Measurements from ENCODE around the gene MKRN2.
"Not testable (repeated sequence)": the region's sequence is repeated elsewhere in the genome, so short reads cannot be mapped to it uniquely, and the experiment has no call there.

Gene MKRN2

DNA sequence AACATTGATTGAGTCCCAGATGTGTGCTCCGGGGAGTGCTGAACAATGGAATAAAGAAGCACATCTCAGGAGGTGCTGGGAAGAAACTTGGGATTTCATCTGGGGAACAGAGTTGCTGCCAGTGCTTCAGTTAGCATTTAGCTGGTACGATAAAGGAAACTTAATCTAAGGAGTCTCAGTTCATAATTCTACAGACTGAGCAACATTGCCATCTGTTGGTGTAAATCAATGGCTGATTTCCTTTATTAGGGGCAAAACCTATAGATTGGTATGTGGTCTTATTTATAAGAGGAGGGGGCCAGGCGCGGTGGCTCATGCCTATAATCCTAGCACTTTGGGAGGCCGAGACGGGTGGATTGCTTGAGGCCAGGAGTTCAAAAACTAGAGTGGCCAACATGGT is 20.5 kb upstream of the MKRN2 start:
- TF ChIP-seq, protein P1, sequence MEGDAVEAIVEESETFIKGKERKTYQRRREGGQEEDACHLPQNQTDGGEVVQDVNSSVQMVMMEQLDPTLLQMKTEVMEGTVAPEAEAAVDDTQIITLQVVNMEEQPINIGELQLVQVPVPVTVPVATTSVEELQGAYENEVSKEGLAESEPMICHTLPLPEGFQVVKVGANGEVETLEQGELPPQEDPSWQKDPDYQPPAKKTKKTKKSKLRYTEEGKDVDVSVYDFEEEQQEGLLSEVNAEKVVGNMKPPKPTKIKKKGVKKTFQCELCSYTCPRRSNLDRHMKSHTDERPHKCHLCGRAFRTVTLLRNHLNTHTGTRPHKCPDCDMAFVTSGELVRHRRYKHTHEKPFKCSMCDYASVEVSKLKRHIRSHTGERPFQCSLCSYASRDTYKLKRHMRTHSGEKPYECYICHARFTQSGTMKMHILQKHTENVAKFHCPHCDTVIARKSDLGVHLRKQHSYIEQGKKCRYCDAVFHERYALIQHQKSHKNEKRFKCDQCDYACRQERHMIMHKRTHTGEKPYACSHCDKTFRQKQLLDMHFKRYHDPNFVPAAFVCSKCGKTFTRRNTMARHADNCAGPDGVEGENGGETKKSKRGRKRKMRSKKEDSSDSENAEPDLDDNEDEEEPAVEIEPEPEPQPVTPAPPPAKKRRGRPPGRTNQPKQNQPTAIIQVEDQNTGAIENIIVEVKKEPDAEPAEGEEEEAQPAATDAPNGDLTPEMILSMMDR (IDR thresholded peaks at IDR 0.05; ENCODE audit: low read depth, low read length) = no peak
- H3K4me3 ChIP-seq (ENCODE audit: low read depth, low read length) = no peak overlapping the region

DNA sequence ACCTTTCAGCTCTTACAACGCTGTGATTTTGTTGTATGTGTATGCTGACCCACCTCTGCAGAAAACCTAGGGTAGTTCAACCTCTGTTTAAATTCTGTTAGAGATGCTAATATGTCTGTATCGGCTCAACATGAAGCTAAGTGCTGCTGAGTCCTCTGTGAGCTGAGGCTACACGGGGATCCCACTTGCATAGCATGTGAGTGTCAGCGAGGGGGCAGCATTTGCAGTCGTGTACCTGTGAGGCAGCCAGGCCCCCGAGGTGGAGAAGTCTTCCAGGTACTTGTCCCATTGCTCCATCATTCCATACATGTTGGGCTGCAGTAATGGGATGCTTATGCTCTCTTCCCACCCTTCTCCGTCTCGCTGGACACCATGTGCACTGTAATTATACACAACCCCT is 15.3 kb upstream of the MKRN2 start:
- TF ChIP-seq, protein P1 (IDR thresholded peaks at IDR 0.05; ENCODE audit: low read depth, low read length) = no peak

DNA sequence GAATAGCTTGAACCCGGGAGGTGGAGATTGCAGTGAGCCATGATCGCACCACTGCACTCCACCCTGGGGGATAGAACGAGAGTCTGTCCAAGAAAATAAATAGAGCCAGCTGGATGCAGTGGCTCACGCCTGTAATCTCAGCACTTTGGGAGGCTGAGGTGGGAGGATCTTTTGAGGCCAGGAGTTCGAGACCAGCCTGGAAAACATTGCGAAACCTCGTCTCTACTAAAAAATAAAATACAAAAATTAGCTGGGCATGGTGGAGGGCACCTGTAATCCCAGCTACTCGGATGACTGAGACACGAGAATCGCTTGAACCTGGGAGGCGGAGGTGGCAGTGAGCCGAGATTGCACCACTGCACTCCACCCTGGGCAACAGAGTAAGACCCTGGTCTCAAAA is 13.4 kb upstream of the MKRN2 start:
- H3K4me3 ChIP-seq (ENCODE audit: low read depth, low read length) = not testable (repeated sequence)

More for the DNA sequence above, 15.3 kb upstream of the MKRN2 start:
- no peak overlapping the region for H3K4me3 ChIP-seq (ENCODE audit: low read depth, low read length)

DNA sequence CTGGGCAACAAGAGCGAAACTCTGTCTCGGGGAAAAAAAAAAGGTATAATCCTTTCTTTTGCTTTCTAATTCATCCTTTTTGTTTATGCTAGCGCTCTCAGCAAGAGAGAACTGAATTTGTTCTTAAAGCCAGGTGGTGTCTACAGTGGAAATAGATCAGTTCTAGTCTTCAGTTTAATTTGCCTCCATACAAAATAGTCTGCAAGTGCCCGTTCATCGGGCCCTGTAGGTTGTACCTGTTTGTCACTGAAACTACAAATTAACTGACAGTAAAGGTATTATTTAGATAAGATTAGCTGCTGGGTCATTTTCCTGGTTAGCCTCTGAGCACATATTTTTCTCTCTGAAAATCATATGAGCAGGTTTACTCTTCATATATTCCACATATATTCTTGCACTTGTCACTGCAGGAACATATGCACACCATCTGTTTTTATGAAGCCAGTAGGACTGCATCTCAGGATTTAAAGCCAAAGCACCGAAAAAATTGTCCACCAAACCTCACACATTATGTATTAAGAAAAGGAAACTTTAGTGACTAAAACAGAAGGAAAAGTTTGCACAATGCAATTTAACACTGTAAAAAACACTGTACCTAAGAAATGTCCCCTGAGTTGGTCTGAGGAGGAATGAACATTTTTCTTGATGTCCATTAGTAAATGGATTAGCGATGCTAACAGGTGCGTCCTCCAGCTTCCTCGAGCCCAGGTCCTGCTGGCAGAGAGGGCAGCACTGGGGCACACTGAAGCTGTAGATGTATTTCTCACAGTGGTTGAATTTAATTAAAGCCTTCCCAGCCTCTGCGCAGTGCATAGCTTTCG is 12.0 kb upstream of the MKRN2 start:
- H3K4me3 ChIP-seq (ENCODE audit: low read depth, low read length) = no peak overlapping the region
- TF ChIP-seq, protein P1 (IDR thresholded peaks at IDR 0.05; ENCODE audit: low read depth, low read length) = no peak

DNA sequence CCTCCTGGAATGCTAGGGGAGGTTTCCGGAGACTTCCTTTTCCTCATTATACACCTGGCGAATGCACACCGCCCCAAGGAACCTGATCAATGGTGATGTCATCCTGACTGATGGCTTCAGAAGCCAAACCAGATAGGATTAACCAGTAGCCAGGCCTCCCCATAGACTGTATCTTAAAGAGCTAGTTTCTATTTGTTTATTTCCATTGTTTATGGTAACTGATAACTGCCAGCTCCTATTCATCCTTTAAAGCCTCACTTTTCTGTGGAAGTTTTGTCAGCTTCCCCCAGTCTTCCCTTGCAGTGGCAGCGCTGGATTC is 11.5 kb upstream of the MKRN2 start, which contains the start of gene MKRN2OS:
Gene MKRN2OS (minus strand): TSS at position 27 of the 319 bp plus-strand sequence. CDS start 35 bp downstream, outside the sequence.
- TF ChIP-seq, protein P1 (IDR thresholded peaks at IDR 0.05; ENCODE audit: low read depth, low read length) = no peak
- H3K4me3 ChIP-seq (ENCODE audit: low read depth, low read length) = no peak within 1 kb of the TSS

DNA sequence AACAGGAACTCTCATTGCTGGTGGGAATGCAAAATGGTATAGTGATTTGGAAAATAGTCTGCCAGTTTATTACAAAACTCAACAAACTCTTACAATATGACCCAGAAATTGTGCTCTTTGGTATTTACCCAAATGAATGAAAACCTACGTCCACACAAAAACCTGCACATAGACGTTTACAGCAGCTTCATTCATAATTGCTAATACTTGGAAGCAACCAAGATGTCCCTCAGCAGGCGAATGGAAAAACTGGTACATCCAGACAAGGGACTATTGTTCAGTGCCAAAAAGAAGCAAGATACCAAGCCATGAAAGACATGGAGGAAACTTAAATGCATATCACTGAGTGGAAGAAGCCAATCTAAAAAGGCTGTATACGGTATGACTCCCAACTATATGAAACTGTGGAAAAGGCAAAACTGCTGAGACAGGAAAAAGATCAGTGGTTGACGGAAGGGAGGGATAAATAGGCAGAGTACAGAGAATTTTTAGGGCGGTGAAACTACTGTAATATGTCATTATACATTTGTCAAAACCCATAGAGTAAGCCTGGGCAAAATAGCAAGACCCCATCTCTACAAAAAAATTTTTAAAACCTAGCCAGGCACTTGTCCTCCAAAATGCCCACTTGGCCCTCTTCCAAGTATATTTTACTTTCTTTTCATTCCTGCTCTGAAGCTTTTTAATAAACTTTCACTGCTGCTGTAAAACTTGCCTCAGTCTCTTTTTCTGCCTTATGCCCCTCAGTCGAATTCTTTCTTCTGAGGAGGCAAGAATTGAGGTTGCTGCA is 6.7 kb upstream of the MKRN2 start:
- H3K4me3 ChIP-seq (ENCODE audit: low read depth, low read length) = no peak overlapping the region
- TF ChIP-seq, protein P1 (IDR thresholded peaks at IDR 0.05; ENCODE audit: low read depth, low read length) = no peak

DNA sequence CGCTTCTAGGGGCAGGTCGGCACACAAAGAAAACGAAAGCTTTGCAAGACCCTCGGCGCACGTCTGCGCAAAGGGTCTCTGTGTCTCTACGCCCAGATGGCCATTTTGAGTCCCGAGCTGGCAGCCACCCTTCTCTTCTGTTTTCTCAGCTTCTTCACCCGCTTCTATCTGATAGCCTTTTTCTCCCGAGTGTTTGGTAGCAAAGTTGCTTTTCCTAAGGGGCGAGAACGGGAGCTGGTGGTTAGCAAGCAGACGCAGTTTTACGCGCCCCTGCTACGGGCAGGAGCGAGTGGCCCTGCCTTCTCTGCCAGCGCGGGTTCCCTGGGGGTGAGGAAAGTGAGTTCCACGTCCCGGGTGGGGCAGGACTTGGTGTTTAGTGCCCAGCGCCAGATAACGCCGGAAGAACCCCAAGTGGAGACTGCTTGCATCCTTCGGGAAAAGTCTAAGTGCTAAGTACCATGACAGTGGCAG is 2.9 kb upstream of the MKRN2 start:
- peak overlapping the region; percentile 51 for H3K4me3 ChIP-seq (ENCODE audit: low read depth, low read length)
- TF ChIP-seq, protein P1 (IDR thresholded peaks at IDR 0.05; ENCODE audit: low read depth, low read length) = no peak
